GM18508 (cell line): ENCODE data around the gene ADAMTS17.

ENCODE experiments used
- ATAC-seq: cut with Tn5 transposase; IDR thresholded peaks from one replicate; pipeline ENCODE4 v1.9.1; 2021; ENCODE audit warnings: moderate number of reproducible peaks; ENCODE audit not compliant: insufficient read depth, unreplicated experiment

The ADAMTS17 gene

DNA sequence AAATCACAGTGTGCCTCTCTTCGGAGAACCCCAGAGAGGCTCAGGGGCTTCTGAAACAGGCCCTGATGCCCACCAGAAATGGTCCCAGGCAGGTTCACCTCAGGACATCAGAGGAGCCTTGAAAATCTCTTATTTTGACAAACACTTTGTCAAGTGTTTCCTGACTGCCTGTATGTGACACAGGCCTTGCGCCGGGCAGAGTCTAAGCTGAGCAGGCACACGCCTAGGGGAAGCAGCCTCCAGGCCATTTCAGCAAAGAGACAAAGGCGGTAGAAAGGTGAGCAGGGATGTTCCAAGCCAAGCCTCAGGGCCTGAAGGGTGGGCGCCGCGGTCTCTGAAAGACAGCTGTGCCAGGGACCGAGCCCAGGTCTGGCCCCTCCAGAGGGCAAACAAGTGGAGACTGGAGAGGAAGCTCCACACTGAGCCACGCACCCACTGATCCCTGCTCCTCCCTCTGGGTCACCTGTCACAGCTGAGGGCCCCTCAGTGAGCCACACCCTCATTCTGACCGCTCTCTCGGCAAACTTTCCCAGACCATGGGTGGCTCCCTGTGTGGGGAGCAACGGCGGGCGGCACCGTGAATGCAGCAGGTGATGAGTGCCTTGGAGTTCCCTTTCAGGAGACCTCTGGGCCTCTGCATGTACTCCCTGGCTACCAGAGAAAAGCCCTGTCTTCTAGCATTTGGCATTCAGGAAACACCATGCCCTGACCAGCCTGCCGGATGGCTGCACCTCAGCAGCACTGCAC, 136.1 kb downstream of the ADAMTS17 start:
- ATAC-seq: no peak

DNA sequence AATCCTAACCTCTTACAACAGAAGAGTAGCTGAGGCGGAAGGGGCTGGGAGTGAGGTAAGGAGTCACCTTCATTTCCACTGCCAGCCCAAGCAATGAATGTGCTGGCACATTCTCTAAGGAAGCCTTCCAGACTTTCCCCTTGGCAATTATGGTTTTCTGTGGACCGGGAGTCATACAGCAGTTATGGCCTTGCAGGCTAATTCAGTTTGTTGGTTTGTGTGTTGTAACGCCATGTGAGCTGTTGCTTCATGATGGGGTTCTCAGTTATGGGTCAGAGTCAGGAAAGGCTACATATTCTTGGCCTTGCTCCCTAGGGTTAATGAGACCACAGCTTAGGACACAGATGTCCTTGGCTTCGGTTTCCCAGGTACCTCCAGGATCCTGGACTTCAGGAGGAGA, 137.0 kb downstream of the ADAMTS17 start:
- ATAC-seq: no peak

DNA sequence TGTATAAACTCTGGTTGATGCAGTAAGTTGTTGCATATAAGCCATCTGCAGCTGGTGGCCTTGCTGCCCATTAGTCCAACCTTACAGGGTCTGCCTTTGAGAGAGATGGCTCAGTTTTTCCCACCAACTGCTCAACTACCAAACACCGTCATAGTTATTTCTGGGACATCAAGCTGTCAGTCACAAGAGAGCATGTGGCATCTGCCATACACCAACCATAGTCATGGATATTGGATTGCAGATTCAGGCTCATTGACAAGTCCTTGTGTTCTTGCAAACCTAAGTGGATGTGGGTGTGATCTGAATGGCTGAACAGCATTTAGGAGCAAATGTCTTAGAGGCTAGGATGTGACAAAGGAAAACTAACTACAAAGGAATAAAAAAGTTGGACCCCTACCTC, 137.6 kb downstream of the ADAMTS17 start:
- ATAC-seq: no peak

DNA sequence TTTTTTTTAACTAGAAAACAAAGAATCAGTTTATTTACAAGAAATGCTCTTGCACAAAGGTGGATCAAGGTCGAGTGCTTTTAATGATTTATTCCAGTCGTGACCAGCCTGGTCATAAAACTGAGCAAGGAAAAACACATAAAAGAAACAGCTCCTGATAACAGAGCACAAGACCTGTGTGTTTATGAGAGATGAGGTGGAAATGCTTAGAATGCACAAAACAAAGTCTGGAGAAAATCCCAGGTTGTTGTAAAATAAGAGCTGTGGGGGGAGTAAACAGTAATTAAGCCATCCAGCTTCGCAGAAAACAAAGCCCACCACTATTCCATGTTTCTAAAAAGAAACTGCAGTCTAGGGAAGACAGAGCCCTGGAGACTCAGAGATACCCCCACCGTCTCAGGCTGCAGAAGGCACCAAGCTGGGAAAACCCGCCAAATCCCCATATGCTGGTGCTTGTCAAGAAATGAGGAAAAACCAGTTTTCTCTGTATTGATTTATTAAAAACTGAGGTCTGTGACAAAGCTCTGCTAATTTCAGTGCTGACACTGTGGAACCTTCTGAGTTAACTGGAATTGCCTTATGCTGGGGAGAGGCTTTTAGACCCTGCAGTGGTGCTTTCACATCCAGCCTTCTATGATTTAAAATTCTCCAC, 139.3 kb downstream of the ADAMTS17 start:
- no peak for ATAC-seq

DNA sequence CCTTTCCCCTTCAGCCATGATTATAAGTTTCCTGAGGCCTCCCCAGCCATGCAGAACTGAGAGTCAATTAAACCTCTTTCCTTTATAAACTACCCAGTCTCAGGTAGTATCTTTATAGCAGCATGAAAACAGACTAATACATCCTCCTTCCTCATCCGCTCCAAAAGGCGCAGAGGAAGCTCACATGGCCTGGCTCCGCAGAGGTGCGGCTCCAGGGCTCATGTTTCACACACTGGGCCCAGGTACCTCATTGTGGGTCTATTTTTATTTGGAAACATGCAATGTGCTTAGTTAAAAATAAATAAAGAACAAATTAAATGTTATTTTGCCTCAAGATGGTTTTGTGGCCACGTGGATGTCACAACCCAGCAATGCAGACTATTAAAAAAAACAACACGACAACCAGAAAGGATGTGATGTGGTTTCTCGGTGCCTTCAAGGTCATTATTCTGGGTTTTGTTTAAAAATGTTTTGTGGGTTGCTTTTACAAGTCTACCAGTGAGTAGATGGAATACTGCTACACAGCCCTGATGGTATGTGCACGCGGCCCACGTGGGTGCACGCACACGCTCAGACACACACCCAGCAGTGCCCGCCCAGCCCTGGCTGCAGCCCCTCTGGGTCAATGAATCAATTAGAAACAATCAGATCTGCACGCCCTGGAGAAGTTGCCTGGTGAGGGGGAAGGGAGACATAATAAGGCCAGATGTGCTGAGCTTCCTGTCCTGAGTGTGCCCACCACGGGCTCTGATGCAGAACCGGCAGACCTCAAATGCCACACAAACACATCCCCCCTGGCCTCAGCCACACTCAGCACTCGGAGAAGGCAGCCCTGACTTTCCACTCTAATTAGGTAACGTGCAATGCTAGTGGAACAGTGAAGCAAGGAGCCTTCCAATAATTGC, 140.1 kb downstream of the ADAMTS17 start:
- ATAC-seq: no peak

DNA sequence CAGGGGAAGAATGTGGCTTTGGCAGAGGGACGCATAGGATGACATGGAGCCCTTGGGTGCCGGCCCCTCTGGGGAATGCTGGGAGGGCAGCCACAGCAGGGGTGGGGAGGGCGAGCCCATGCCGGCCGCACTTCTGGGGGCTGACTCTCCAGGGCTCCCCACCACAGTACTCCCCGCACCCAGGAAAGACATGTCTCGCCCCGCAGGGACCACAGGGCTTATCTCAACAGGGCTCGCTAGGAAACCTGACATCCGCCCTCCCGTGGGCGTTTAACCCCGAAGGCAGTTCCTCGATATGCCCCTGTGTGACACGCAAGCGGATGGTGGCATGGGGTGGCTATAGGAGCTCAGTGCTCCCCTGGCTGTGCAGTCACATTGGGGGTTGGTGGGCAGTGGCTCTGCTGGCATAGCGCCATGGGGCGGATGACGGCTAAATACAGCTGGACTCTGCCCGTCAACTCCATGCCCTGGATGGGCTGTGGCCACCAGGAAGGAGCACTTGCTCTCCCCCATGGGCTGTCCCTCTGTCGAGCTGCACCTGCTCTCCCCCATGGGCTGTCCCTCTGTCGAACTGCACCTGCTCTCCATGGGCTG, 141.4 kb downstream of the ADAMTS17 start:
- no peak for ATAC-seq

DNA sequence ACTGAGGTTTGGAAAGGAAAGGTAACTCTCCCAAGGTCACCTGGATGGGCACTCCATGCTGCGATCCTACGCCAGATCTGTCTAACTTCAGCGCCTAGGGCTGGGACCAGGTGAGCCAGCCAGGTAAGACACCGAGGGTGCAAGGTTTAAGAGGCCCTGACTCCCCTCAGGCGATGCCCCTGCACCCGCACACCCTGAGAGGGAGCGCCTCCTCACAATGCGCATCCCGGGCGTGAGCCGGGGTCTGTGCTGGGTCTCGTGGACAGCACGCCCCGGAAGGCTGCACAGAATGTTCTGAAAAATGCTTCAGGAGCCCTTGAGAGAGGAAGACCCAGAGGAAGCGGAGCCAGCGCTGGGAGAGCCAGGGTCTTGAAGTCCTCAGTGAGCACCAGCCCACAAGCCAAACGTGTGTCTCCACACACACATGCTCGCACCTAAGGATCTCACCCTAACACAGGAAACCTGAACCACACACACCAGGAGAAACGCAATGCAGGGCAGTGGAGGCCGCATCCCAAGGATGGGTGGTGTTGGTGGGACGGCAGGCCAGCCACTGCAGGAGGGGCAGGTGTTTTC, 142.0 kb downstream of the ADAMTS17 start:
- no peak for ATAC-seq

DNA sequence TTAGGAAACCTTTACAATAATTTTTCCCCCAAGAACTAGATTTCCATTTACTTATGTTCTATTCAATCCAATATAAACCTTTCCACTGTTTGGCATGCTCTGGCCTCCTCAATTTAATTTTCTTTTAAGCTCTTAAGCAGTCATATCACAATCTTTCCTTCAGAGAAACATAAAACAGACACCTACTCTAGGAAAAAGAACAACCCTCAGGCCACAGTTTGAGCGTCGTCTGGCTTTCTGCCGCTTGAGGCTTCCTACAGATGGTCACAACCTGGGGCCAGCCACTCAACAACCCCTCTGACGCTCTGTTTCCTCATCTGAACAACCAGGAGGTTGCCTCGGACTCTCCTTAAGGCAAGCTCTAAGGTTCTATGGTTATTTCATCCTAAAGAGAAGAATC, 143.3 kb downstream of the ADAMTS17 start:
- ATAC-seq: no peak

DNA sequence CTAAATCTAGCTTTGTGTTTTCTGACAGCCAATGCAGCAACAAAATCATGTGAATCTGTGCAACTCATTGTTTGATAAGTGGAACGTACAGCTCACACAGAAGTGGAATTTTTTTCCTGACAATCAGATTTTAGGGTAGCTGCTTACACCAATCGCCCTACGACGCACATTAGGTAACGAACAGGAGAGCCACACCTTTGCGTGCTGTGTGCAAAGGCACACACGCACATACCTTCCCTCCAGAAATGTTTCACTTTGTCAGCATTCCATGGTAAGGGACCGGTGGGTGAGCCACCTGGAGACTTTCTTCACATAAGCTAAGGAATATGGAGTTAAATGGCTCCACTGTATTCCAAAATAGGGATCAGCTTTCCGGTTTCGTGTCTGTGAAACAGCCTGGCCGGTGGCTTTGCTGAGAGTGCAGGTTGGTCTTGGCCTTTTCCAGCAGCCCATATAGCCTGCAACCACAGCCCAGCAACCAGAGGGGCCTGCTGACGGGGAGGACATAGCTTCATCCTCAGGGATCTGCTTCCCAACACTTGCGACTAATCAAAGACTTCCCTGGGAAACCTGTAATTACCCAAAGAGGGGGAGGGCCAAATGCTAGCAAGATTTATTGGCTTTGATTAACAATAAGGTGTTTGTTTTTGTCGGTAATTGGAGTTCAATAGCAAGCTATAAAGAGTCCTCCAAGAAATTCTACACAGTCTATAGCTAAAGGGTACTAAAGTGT, 145.3 kb downstream of the ADAMTS17 start:
- ATAC-seq: no peak

DNA sequence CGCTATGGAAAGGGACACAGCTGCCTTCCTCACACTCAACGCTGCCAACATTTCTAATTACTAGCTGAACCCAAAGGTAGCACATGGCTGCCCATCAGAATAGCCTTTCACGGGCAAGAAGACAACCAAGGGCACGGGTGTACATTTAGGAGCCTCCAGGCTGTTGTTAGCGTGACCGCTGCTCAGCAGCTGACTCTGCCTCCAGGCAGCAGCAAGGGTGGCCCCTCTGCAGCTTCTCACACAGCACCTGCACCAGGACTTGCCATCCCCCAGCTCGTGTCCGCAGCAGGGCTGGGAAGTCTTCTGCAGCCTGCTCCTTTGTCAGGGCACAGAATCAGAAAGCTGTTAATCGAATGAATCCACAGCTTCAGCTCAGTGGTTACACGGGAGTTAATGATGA, 146.8 kb downstream of the ADAMTS17 start:
- ATAC-seq: no peak

DNA sequence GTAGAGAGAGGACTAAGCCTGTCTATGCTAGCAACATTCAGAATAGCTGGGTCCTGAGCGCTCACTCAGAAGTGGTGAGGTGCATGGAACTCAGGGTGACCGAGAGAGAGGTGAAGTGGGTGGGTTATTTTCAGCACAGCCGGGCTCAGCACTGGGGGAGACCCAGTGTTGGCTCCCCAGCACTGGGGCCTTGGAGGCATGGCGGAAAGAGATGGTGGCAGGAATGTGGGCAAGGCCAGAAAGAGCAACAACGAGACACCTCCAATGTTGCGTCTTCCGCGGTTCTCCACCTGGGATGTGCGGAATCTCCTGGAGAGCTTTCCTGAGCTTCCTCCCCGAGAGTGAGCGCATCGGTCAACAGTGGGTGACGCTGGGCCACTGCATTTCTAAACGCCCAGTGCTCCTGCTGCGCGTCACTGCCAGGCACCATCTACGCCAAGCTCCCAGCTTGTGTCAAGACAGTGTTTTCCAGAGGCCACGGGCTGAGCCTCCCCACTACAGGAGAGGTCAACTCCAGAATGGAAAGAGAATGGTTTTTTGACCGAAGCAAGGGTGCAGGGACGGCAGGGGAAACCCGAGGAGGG, 148.4 kb downstream of the ADAMTS17 start:
- ATAC-seq: no peak

DNA sequence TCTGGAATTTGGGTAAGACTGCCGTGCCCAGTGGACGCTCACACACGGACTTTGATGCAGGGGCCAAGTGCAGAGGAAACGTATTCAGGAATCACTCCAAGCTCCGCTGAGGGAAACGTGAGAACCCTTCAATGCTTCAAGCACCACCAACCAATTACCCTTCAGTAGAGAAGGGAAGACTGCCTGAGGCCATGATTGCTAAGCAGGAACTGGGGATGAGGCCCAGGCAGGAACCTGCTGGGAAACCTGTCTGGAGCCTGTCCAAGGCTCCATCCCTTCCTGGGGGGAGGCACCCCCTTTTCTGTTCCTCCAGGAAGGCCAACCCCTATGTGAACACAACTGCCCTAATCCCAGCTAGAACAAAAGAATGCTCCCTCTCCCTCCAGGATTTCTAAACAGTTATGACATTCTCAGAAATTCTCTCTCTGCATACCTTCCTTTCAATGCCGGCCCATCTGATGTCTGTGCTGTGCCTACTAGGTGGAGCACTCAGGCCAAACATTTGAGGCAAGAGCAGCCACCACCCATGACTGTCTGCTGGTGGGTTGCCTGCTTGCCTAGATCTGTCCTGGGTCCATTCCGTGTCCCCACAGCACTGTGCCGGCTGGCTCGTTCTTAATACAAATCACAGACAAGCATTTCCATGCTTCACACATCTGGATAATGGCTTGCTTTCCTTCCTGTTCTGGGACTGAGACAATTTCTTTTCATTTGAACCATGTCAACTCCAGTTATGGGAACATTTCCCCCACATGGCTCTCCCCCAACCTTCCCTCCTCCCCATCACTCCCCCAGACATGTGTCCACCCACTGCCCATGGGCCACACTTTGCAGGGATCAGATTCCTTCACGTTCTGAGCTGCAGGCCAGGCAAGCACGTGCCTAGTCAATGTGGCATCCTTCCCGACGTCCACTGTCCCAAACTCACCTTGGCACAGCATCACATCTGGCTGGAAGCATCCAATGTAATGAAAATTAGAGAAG, 149.4 kb downstream of the ADAMTS17 start:
- no peak for ATAC-seq

DNA sequence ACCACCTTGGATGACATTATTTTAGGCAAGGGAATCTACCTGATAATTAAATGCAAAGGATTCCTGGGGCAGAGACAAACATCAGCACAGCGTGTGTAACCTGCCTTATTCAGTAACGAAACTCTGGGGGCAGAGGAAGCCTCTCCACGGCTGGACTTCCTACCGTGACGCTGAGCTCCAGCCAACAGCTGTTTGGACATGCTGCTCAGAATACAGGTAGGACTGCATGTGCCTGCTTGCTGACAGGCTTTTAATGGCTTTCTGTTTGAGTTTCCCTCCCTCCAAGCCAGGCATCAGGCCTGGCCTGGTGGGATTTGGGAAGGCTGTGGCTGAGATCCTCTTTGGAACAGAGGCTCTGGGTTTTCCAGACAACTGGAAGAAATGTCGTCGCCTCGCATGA, 150.6 kb downstream of the ADAMTS17 start:
- no peak for ATAC-seq

DNA sequence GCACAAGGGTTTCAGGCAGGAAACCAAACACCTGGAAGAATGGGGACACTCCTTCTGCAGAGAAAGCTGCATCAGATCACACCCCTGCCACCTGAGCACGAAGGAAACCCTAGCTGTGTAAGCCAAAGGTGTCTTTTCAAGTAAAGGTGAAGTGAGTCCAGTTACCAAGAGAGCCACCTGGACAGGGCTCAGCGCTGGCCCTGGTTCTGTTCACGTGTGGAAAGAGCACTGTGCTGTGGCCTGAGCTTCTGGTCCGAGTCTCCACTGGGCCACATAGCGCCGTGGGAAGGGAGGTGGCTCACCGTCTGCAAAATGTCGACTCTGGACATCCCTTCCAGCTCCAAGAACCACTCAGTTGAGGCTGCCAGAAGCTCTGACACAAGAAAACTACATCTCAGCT, 151.1 kb downstream of the ADAMTS17 start:
- no peak for ATAC-seq

DNA sequence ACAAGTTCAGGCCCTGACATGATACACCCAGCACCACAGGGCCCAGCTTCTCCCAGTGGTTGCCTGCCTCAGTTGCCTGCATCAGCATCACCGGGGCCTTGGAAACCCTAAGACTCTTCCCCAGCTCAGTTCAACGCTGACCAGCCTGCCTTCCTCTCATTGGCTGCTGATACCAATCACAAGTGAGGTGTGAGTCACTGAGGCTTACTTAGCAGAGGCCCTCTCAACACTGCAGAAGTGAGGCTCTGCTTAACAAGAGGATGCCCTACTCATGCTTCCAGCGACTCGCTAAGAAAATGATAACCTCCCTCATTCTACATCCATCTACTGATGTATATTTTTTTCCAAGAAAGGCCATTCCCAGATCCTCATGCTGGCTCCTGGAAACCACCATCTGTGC, 151.9 kb downstream of the ADAMTS17 start:
- ATAC-seq: no peak

DNA sequence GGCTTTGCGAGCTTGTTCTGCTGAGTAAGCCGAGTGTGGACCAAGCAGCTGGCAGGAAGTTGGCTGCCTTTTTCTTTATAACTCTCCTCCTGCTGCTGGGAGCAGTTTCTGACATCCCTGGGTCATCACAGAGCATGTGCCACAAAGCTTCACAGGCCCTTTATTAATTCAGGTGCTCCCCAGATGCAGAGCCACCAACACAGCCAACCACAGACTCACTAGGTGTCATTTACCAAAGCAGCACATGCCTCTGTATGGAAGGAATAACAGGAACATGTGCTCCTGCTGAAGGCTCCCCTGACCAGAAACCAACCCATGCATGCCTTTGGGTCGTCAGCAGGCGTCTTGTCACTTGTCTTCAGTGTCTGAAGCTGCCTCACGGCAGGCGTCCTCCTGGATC, 152.5 kb downstream of the ADAMTS17 start:
- ATAC-seq: no peak

DNA sequence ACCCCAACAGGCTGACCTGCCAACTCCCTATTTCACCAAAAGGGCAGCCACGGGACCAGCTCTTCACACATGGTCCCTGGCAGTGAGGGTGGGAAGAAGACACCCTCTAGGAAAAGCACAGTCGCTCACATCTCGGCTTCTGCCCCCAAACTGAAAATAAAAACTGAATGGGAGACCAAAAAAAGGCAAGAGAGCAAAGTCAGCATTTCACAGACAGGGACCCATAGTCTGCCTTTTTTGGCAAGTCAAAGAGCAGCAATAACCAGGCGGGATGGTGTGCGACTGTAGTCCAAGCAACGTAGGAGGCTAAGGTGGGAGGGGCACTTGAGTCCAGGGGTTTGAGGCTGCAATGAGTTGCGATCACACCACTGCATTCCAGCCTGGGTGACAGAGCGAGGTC, 154.1 kb downstream of the ADAMTS17 start:
- no peak for ATAC-seq

DNA sequence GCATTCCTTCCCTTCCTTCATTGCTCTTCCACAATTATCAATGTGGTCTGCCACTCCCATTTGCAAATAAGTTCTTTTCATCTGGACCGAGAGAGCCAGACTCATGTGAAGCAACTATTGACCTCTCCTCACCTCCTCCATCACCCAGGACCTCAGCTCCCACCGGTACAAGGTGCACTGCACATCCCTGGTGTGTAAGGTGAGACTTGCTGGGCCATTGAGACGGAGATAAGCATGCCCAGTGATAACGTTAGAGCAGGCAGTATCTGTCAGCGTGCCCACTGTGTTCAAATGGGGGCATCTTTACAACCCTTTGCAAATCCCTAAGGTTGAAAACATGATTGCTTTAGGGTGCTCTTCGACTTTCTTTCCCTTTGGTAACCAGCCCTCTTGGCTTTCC, 154.8 kb downstream of the ADAMTS17 start:
- no peak for ATAC-seq
